Upper lobe of left lung (tissue), 4 donors: ENCODE measurements around the gene KRTAP4-12.

Experiments
- CTCF ChIP-seq, 6 experiments: fragments of 450-650 bp in 4 of 6; fragments of 200-600 bp in 2 of 6; sonication (generic) in 2 of 6; IDR thresholded peaks; one replicate each; pipeline ENCODE4 v1.5.1; 2016 to 2019; ENCODE audit warnings: antibody characterized with exemption in 6 of 6
- POLR2A ChIP-seq, 4 donors: fragments of 450-650 bp; IDR thresholded peaks; one replicate each; pipeline ENCODE4 v1.5.1; 2016 to 2017; ENCODE audit warnings: antibody characterized with exemption in 4 of 4, mild to moderate bottlenecking in 2 of 4
- POLR2AphosphoS5 ChIP-seq, 2 donors: sonication (generic); formaldehyde crosslinking; IDR thresholded peaks; one replicate each; pipeline ENCODE4 v1.5.1; 2017; ENCODE audit warnings: antibody characterized with exemption in 2 of 2

DNA sequence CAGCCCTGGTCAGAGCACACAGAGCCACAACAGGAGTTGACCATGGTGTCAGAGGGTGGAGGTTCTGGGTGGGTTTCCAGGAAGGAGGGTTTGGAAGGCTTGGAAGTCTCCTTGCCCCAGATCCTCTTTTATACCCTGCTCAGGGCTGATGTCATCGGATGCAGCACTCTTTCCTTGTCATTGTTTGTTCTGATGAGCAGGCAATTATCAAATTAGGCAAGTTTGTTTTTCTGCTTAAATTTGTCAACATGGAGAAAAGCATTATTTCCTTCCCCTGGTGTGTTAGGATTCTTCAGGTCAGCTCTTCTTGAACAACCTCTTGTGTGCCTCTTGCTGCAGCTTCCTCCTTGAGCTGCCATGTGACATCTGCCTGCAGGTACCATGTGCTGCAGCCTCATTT is 36.7 kb upstream of the KRTAP4-12 start, which contains the start of gene KRTAP4-4:
- TF ChIP-seq CTCF (IDR thresholded peaks at IDR 0.05) (no peak), POLR2A (IDR thresholded peaks at IDR 0.05) (no peak), POLR2AphosphoS5 (IDR thresholded peaks at IDR 0.05) (no peak)
